B cell (primary cell): Measurements from ENCODE around the gene DCDC2B. TPM values are rescaled to one million over a fixed set of nuclear protein-coding genes. Genes with fewer than 3 reads are reported as not detected.

Experiments
- ATAC-seq: fragments of 200-7000 bp; cut with Tn5 transposase; one replicate; pipeline ENCODE4 v1.10.0; 2021; ENCODE audit warnings: low read depth, mild to moderate bottlenecking, moderate number of reproducible peaks, moderate library complexity
- CTCF ChIA-PET: fragments of 350-600 bp; sonication (Branson Sonifier 250); formaldehyde crosslinking; loops from one replicate; lab custom pipeline; 2021; ENCODE audit warnings: antibody characterized with exemption, inconsistent platforms; lab: Charles Lee
- POLR2A ChIA-PET: fragments of 350-600 bp; sonication (Branson Sonifier 250); formaldehyde crosslinking; loops from one replicate; lab custom pipeline; 2021; ENCODE audit warnings: antibody characterized with exemption; lab: Charles Lee
- DNase-seq: peaks from one replicate; pipeline ENCODE4 v3.0.0; 2013
- H2AFZ ChIP-seq: 2 replicates; pipeline ENCODE4 v1.6.1; 2012; ENCODE audit warnings: mild to moderate bottlenecking, low read depth, low read length; ENCODE audit not compliant: insufficient read depth, poor library complexity, severe bottlenecking
- H3K27ac ChIP-seq, 2 donors: 1 replicate in 1 of 2; 2 replicates in 1 of 2; pipeline ENCODE4 v1.5.1; 2012 to 2013; ENCODE audit warnings: low read length in 2 of 2, mild to moderate bottlenecking in 2 of 2, moderate library complexity in 1 of 2
- H3K27me3 ChIP-seq, 4 experiments: fragments of 200-600 bp in 1 of 4; sonication (generic) in 1 of 4; replicated peaks in 1 of 4; 1 replicate in 2 of 4; 2 replicates in 2 of 4; pipeline versions ENCODE4 v1.6.1 to v1.7.0; 2013 to 2016; ENCODE audit warnings: low read length in 3 of 4, mild to moderate bottlenecking in 2 of 4, mixed read lengths in 1 of 4, moderate library complexity in 1 of 4; ENCODE audit not compliant: insufficient read depth in 4 of 4, control insufficient read depth in 3 of 4; ENCODE audit errors: control extremely low read depth in 1 of 4
- H3K36me3 ChIP-seq, 2 experiments: replicated peaks in 1 of 2; 1 replicate in 1 of 2; 2 replicates in 1 of 2; pipeline versions ENCODE4 v1.6.1 to v1.7.1; 2013; ENCODE audit warnings: low read length in 1 of 2; ENCODE audit not compliant: insufficient read depth in 2 of 2, control insufficient read depth in 1 of 2; ENCODE audit errors: control extremely low read depth in 1 of 2, extremely low read depth in 1 of 2
- H3K4me1 ChIP-seq, 2 donors: fragments of 200-600 bp in 1 of 2; sonication (generic) in 1 of 2; 1 replicate in 1 of 2; 2 replicates in 1 of 2; pipeline versions ENCODE4 v1.5.1 to v1.6.1; 2013 to 2017; ENCODE audit warnings: low read length in 2 of 2; ENCODE audit not compliant: control insufficient read depth in 2 of 2, insufficient read depth in 2 of 2
- H3K4me2 ChIP-seq: replicated peaks from 2 replicates; pipeline ENCODE3; 2012; ENCODE audit warnings: mild to moderate bottlenecking, low read depth, low read length; ENCODE audit not compliant: poor library complexity, severe bottlenecking
- H3K4me3 ChIP-seq, 5 experiments: fragments of 200-600 bp in 1 of 5; sonication (generic) in 1 of 5; 1 replicate in 3 of 5; 2 replicates in 2 of 5; pipeline versions ENCODE4 v1.5.1 to v1.7.0; 2011 to 2016; ENCODE audit warnings: low read length in 4 of 5, mild to moderate bottlenecking in 4 of 5, low read depth in 2 of 5, control low read depth in 1 of 5, moderate library complexity in 1 of 5; ENCODE audit not compliant: insufficient read depth in 1 of 5; ENCODE audit errors: control extremely low read depth in 1 of 5, extremely low read depth in 1 of 5
- H3K79me2 ChIP-seq: fragments of 200-600 bp; sonication (generic); one replicate; pipeline ENCODE4 v1.6.0; 2016; ENCODE audit warnings: low read length; ENCODE audit not compliant: control insufficient read depth, insufficient read depth
- H3K9ac ChIP-seq: fragments of 200-600 bp; sonication (generic); 2 replicates; pipeline ENCODE4 v1.6.1; 2017; ENCODE audit warnings: mild to moderate bottlenecking, low read length, moderate library complexity
- H3K9me3 ChIP-seq, 3 donors: one replicate each; pipeline versions ENCODE4 v1.6.1 to v1.7.1; 2013; ENCODE audit warnings: low read length in 2 of 3; ENCODE audit not compliant: control insufficient read depth in 2 of 3, insufficient read depth in 1 of 3; ENCODE audit errors: control extremely low read depth in 1 of 3
- H4K20me1 ChIP-seq: 2 replicates; pipeline ENCODE4 v1.6.0; 2012; ENCODE audit warnings: mild to moderate bottlenecking, low read length; ENCODE audit not compliant: insufficient read depth, control insufficient read depth, poor library complexity, severe bottlenecking
- H3K27ac Mint-ChIP-seq: one replicate; pipeline ENCODE4 v1.8.0; 2021; ENCODE audit warnings: mixed read lengths
- H3K27me3 Mint-ChIP-seq: one replicate; pipeline ENCODE4 v1.8.0; 2021; ENCODE audit warnings: mixed read lengths
- H3K4me1 Mint-ChIP-seq: one replicate; pipeline ENCODE4 v1.8.0; 2021; ENCODE audit warnings: mixed read lengths
- H3K4me3 Mint-ChIP-seq: one replicate; pipeline ENCODE4 v1.8.0; 2021; ENCODE audit warnings: mixed read lengths
- H3K9me3 Mint-ChIP-seq: one replicate; pipeline ENCODE4 v1.8.0; 2022; ENCODE audit warnings: mixed read lengths; ENCODE audit not compliant: insufficient read depth
- CTCF ChIP-seq: fragments of 200-600 bp; IDR thresholded peaks from one replicate; pipeline ENCODE4 v1.8.0; 2022; ENCODE audit warnings: antibody characterized with exemption, mild to moderate bottlenecking
- EZH2 ChIP-seq: IDR thresholded peaks from 2 replicates; pipeline ENCODE4 v1.6.1; 2012; ENCODE audit warnings: borderline replicate concordance, low read depth, mild to moderate bottlenecking, moderate library complexity, low read length; ENCODE audit not compliant: insufficient read depth, poor library complexity, severe bottlenecking
- WGBS: methylation state at CpG from one replicate; pipeline ENCODE4 v1.1.5; 2013; ENCODE audit warnings: missing lambda C conversion rate; ENCODE audit not compliant: insufficient coverage; 5-methylcytosine and 5-hydroxymethylcytosine counted together
- intact Hi-C: fragments of 100-400 bp; cut with micrococcal nuclease; formaldehyde crosslinking; loops from one replicate; pipeline ENCODE4 v1.10.0; 2022
- polyA plus RNA-seq: library from polyadenylated mRNA; depleted of rRNA; stranded (reverse); fragments of >200 nt; gene quantifications from 2 replicates; pipeline ENCODE4 v1.2.3, GENCODE V29; 2012
- total RNA-seq, 2 donors: library from RNA; stranded (reverse); fragments of 120-200 nt in 1 of 2; gene quantifications; 1 replicate in 1 of 2; 2 replicates in 1 of 2; pipeline versions ENCODE4 v1.2.3 to v1.2.4, GENCODE V29; 2013 to 2022

DCDC2B gene
- total and polyA plus RNA-seq, 2 donors (not counting 1 experiment from before 2014, with no cell fraction given) = not detected

GRCh38 chr1:32223683-32224082 lies 14.8 kb downstream of the DCDC2B start:
- Histone ChIP-seq H4K20me1 (peaks cover 8% of the 10 kb centered on the region), H3K27ac (peak overlapping the region in 1 of 2 donors; percentile 38), H3K36me3 (peaks cover 7 to 46% of the 10 kb centered on the region in 2 experiments), H3K27me3 (no peaks in the 10 kb centered on the region), H3K4me3 (no peak overlapping the region), H2AFZ (no peak overlapping the region), H3K4me2 (peak overlapping the region; percentile 87), H3K4me1 (peaks cover 28 to 30% of the 10 kb centered on the region in 2 donors), H3K79me2 (peaks cover 46% of the 10 kb centered on the region), H3K9ac (no peak overlapping the region), H3K9me3 (no peaks in the 10 kb centered on the region)
- ChIA-PET CTCF (interaction anchor here (0.7 to 3.6 kb wide), 5 partner anchors 16 to 177 kb away, joined by 3 to 15 read pairs (median 4); partner anchors contain the start of gene CCDC28B), POLR2A (interaction anchor here (1.2 to 2.0 kb wide), 2 partner anchors 17 to 93 kb away, joined by 3 to 9 read pairs; no protein-coding TSS in a partner anchor)
- no peak for DNase-seq
- peak overlapping the region; percentile 97 for H3K4me3 Mint-ChIP-seq
- H3K27me3 Mint-ChIP-seq = no peaks in the 10 kb centered on the region
- peaks cover 43% of the 10 kb centered on the region for H3K4me1 Mint-ChIP-seq
- intact Hi-C loops = no loop called here
- no peak for ATAC-seq
- WGBS = 95% methylated on average over 3 of the region's 3 CpGs
- H3K27ac Mint-ChIP-seq = peak overlapping the region; percentile 61
- TF ChIP-seq EZH2 (no peak), CTCF (no peak)
- H3K9me3 Mint-ChIP-seq = no peaks in the 10 kb centered on the region

GRCh38 chr1:32224285-32224684 lies 15.4 kb downstream of the DCDC2B start:
- peaks cover 8% of the 10 kb centered on the region for H4K20me1 ChIP-seq
- ChIA-PET CTCF (interaction anchor here (0.8 to 3.6 kb wide), 3 partner anchors 16 to 93 kb away, joined by 3 to 15 read pairs (median 11); no protein-coding TSS in a partner anchor), POLR2A (interaction anchor here (0.7 to 2.0 kb wide), 2 partner anchors 16 to 572 kb away, joined by 6 to 9 read pairs; no protein-coding TSS in a partner anchor)
- peaks cover 8 to 50% of the 10 kb centered on the region in 2 experiments for H3K36me3 ChIP-seq
- H2AFZ ChIP-seq = no peak overlapping the region
- Mint-ChIP-seq H3K4me1 (peaks cover 43% of the 10 kb centered on the region), H3K27me3 (no peaks in the 10 kb centered on the region), H3K27ac (peak overlapping the region; percentile 61), H3K9me3 (no peaks in the 10 kb centered on the region), H3K4me3 (peak overlapping the region; percentile 75)
- peak overlapping the region in 1 of 2 donors; percentile 38 for H3K27ac ChIP-seq
- intact Hi-C loops = no loop called here
- H3K27me3 ChIP-seq = no peaks in the 10 kb centered on the region
- TF ChIP-seq EZH2 = no peak
- no peak for TF ChIP-seq CTCF
- H3K4me1 ChIP-seq = peaks cover 28 to 30% of the 10 kb centered on the region in 2 donors
- DNase-seq (no peak), ATAC-seq (no peak)
- WGBS = 100% methylated on average over 3 of the region's 4 CpGs
- no peak overlapping the region for H3K4me2 ChIP-seq
- H3K9me3 ChIP-seq = no peaks in the 10 kb centered on the region
- H3K4me3 ChIP-seq = no peak overlapping the region
- no peak overlapping the region for H3K9ac ChIP-seq
- H3K79me2 ChIP-seq = peaks cover 46% of the 10 kb centered on the region
